T47D (cell line): ENCODE results near the gene OTOGL.
A peak's percentile ranks its signal among the peaks of the same experiment; 100 is the strongest.
"Not testable (repeated sequence)": the region's sequence is repeated elsewhere in the genome, so short reads cannot be mapped to it uniquely, and the experiment has no call there.

Source experiments
- DNase-seq, 2 experiments: peaks; one replicate each; pipeline versions ENCODE4 v3.0.0 to v3.0.0-alpha.2; 2011 to 2012; ENCODE audit warnings: low read depth in 1 of 2, low spot score in 1 of 2
- JUND ChIP-seq: IDR thresholded peaks from 2 replicates; pipeline ENCODE4 v1.6.1; 2012; ENCODE audit warnings: low read depth
- in situ Hi-C: cut with HindIII; loops from 2 replicates; pipeline ENCODE4 v1.10.0; 2016; ENCODE audit warnings: low sequenced_read_pairs, low pct_unique_long_range_greater_than_20kb

Gene OTOGL, protein sequence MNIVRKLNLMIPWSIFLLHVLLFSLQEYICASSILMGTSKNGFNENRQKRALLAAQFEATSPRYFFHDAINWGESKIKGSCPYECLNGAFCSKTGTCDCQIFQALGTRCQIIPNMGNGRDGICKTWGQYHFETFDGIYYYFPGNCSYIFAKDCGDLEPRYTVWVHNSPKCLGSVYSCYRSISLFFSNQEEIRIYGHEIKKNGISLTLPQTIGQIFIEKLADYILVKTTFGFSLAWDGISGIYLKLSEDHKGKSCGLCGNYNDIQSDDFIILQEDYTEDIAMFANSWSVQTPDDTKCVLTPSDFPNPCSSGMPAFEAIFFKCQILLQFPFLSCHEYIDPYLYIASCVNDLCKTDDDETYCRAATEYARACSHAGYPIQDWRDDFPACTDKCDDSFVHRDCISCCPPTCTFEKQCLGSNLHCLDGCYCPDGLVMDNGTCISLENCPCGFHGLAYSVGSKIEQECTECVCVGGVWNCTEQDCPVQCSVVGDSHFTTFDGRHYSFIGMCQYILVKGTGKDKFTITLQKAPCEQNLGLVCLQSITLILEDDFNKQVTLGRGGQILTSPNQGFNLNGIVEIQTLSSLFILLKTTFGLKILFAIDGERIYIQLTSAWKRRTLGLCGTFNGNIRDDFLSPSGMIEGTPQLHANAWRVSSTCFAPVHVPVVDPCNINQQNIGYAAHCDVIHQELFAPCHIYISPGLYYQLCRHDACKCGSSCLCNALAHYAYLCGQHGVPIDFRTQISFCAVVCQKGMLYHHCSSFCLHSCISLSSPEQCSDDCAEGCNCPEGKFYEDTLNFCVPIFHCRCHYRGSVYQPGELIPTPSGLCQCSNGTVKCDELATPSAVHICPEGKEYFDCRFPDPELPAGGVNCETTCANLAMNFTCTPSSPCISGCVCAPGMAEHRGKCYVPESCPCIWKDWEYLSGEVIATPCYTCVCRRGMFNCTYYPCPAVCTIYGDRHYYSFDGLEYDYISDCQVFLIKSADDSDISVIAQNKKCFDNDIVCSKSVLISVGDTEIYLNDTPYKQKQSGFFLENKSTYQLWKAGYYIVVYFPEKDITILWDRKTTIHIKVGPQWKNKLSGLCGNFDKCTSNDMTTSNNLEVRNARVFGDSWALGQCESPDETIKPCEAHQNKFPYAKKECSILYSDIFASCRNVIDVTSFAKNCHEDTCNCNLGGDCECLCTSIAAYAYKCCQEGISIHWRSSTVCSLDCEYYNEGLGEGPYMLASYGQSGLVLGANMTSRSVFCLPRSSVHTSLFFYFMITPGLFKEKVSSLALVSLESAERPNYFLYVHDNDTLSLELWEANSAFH (N-terminal part only)

DNA sequence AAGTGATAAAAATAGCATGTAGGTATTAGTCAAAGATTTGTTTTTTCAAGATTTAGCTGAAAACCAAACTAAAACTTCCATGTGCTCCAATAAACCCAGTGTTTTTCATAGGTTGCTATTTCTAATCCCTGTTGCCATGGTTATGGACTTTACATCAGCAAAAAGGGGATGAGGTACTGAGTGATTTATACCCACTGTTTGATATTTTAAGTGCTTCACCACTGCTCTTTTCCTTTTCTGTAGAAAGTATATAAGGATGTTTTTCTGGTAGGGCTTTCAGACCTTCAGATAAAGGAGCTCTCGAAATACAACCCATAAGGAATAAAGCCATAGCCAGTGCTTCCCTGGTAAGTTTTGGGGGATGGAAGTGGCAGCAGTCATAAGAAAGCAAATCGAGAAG lies at the start of gene OTOGL:
Gene OTOGL, plus strand, starts transcription at position 279 of the 400 bp plus-strand sequence. CDS start 109,895 bp downstream, outside the sequence.
- no peak for TF ChIP-seq JUND
- in situ Hi-C loops: no loop called here
- no peak for DNase-seq

DNA sequence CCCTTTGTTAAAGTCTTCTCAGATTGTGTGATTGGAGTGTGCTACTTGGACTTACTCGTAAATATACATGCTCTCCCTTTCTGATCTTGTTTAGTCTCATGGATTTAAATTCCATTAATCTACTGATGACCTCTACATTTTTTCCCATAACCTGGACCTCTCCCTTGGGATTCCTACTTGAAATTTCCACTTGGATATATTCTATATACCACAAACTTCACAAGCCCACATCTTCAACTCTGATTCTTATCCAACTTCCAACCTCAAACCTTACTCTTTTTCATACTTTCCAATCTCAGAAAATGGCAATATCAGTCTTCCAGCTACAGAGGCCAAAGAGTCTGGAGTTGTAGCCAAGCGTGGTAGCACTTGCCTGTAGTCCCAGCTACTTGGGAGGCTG lies 49.1 kb upstream of the OTOGL start:
- TF ChIP-seq JUND: no peak
- in situ Hi-C loops: no loop called here
- DNase-seq: no peak

DNA sequence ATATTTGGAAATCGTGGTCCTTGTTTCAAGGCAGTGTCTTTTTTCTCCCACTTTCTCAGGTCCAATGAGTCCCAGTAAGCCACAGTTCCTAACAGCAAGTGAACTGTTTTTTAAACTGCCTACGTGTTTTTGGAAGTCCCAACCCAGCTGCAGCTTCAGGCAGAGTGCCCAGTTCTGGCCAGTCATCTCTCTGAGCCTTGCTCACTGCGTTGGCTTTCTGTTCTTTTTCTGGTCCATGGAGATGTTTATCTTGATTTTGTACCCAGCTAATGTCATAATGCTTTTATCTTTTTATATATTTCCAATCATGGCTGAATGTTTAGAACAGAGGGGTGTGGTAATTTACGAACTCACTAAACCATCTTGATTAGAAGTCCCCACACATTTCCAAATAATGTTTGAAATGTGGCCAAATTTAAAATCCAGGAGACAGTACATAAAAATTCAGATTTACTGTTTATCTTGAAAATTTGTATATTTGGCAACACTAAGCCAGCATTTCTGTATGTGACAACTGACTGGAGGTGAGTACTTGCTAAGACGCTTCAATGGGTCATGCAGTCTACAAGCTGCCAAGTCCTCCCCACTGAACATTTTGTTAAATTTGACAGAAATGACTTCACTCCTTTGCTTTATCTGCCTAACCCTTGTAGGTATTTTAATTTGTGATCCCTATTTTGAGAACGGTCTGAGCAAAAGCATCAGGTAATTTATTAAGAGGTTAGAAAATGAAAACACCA lies 46.1 kb upstream of the OTOGL start:
- in situ Hi-C loops: no loop called here
- no peak for DNase-seq
- TF ChIP-seq JUND: no peak

DNA sequence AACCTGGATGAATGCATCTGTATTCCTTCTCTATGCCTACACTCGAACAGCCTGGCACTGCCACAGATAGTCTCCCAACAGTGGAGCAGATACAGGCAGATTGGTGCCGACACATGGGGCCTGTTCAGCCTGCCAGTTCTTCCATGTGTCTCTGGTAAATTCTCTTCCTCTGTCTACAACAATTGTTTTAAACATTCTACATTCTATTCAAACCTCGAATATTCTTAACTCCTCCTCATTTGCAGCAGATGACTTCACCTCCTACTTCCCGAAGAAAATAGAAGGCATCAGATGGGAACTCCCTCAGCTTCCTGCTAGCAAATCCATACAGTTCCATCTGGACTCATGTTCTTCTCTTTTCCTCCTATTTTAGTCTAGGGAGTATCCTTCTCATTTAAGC lies 43.1 kb upstream of the OTOGL start:
- DNase-seq: no peak
- no peak for TF ChIP-seq JUND
- in situ Hi-C loops: no loop called here

DNA sequence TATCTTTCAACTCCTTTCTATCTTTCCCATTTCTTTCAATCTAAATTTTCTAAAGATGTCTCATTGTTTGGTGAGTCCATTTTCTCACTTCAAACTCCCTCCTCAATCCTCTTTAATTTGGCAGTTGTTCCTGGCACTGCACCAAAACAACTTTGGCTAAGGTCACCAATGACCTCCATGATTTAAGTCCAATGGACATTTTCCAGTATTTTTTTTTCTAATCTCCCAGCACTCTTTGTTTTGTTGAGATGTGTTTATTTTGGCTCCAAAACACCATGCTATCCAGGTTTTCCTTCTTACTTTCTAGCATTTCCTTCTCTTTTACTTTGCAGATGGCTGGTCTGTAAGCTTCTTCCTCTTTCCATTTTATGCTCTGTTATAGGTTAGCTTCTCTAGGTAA lies 42.5 kb upstream of the OTOGL start:
- DNase-seq: peak in 1 of 2 experiments; percentile 18
- in situ Hi-C loops: no loop called here
- no peak for TF ChIP-seq JUND

DNA sequence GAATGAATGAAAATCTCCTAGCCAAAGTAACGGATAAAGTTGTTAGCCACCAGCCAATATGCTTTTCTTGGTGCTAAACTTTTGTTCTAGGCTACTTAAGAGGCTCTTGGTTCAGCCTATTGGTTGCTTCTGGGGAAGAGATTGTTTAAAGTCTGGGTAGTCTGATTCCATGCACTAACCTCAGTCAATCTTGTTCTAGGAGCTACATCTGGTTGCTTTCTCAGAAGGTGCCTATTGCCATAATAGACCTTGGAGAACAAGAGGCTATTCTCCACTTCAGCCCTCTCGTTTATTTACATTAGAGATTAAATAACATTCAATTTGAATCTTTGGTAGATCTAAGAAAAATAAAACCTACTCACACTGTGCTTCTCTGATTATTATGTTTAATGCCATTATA lies 40.8 kb upstream of the OTOGL start:
- in situ Hi-C loops: no loop called here
- no peak for DNase-seq
- no peak for TF ChIP-seq JUND

DNA sequence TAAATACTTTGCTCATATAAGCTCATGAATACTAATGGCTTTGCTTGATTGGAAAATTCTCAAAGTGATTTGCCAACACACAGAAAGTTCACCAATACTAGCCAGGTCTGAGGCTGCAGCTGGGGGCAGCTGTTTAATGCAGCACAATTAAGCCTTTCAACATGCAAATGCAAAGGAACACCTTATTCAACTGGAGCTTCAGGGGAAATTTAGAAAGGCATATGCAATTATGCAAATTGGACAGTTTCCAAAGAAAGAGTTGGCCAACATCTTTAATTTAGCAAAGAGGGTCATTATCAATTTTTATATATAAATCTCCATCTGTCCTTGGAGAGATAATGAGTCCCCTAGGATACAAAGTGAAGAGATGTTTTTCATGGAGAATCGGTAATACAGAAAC lies 40.2 kb upstream of the OTOGL start:
- no peak for TF ChIP-seq JUND
- DNase-seq: no peak
- in situ Hi-C loops: no loop called here

DNA sequence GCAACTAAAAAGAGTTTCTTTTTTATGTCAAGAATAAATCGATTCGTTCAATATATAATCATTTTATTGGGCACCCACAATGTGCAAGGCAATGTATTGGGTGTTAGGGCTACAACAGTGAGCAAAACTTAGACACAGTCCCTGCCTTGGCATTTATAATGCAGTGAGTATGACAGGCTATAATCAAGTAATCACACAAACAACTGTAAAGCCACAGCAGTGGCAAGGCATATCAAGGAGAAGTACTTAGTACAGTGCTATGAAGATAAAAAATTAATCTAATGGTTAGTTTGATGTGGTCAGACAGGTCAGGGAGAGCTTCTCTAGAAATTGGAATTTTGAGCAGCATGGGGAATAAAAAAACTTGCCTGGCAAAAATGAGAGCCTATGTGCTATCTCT lies 39.5 kb upstream of the OTOGL start:
- in situ Hi-C loops: no loop called here
- TF ChIP-seq JUND: no peak
- DNase-seq: no peak

DNA sequence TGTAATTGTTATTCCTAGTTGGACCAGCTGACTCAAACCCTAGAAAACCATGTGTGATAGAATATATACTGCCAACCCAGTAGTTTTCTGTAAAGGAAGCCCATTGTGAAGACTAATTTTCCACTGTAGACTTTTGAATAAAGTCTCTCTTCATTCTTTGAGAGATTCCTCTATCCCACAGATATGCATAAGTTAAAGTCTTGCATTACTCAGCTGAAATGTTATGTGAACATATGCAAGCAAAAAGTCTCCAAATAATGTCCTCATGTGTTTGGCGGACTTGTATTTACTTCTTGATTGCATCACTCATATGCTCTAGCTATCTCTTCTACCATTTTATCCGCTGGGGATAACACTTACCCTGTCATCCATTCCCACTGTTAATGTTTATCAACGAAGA lies 35.1 kb upstream of the OTOGL start:
- in situ Hi-C loops: no loop called here
- no peak for TF ChIP-seq JUND
- DNase-seq: no peak

DNA sequence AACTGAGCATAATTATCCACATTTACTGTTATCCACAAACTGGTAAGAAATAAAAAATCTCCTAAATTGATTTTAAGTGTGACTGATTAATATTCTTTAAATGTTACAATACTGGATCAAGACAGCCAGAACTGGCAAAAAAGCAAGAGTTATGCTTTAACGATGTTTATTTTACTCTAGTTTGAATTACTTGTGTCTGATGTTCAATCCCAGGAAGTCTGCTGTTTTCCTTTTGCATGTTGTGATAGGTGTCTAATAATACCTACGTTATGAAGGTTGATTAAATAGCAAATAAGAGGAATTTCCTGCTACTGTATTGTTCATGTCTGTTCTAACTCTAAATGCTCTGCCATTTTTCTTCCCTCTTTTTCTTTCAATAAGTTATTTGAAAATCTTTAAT lies 34.4 kb upstream of the OTOGL start:
- no peak for TF ChIP-seq JUND
- in situ Hi-C loops: no loop called here
- DNase-seq: no peak

DNA sequence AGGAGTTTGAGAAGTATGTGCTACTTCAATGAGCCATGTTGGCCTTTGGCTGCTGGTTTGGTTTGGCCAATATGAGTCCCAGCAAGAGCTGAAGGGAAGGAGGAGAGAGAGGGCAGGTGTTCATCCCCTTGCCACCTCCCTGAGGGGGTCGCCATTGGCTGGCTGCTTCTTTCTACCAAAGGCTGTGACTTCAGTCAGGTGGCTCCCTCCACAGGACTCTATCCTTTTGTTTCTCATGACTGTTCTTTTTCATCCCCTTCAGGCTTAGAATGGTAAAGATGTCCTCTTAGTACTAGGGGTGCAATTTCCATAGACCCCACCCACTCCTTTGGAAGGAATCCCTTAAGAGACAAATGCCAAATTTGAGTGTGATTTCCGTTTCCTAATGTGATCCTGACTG lies 31.2 kb upstream of the OTOGL start:
- TF ChIP-seq JUND: no peak
- in situ Hi-C loops: no loop called here
- peak in 1 of 2 experiments; percentile 15 for DNase-seq

DNA sequence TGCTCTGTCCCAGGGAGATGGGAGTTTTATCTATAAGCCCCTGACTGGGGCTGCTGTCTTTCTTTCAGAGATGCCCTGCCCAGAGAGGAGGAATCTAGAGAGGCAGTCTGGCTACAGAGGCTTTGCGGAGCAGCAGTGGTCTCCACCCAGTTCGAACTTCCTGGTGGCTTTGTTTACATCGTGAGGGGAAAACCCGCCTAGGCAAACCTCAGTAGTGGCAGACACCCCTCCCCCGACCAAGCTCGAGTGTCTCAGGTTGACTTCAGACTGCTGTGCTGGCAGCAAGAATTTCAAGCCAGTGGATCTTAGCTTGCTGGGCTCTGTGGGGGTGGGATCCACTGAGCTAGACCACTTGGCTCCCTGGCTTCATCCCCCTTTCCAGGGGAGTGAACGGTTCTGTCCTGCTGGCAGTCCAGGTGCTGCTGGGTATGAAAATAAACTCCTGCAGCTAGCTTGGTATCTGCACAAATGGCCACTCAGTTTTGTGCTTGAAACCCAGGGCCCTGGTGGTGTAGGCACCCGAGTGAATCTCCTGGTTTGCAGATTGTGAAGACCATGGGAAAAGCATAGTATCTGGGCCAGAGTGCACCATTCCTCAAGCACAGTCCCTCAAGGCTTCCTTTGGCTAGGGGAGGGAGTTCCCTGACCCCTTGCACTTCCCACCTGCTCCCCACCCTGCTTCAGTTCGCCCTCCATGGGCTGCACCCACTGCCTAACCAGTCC lies 15.3 kb upstream of the OTOGL start:
- DNase-seq, in situ Hi-C loops: not testable (repeated sequence)
